Lower leg skin (tissue), 3 donors: ENCODE data around the gene CIAO3.

ENCODE experiments used
- POLR2A ChIP-seq, 2 donors: fragments of 450-650 bp; IDR thresholded peaks; one replicate each; pipeline ENCODE4 v1.6.1; 2016 to 2017; ENCODE audit warnings: antibody characterized with exemption in 2 of 2, mild to moderate bottlenecking in 1 of 2, moderate library complexity in 1 of 2
- TF ChIP-seq, protein P1 (sequence below), 3 donors: fragments of 450-650 bp; IDR thresholded peaks; one replicate each; pipeline ENCODE4 v1.5.1; 2016; ENCODE audit warnings: antibody characterized with exemption in 3 of 3, mild to moderate bottlenecking in 3 of 3, moderate library complexity in 2 of 3

DNA sequence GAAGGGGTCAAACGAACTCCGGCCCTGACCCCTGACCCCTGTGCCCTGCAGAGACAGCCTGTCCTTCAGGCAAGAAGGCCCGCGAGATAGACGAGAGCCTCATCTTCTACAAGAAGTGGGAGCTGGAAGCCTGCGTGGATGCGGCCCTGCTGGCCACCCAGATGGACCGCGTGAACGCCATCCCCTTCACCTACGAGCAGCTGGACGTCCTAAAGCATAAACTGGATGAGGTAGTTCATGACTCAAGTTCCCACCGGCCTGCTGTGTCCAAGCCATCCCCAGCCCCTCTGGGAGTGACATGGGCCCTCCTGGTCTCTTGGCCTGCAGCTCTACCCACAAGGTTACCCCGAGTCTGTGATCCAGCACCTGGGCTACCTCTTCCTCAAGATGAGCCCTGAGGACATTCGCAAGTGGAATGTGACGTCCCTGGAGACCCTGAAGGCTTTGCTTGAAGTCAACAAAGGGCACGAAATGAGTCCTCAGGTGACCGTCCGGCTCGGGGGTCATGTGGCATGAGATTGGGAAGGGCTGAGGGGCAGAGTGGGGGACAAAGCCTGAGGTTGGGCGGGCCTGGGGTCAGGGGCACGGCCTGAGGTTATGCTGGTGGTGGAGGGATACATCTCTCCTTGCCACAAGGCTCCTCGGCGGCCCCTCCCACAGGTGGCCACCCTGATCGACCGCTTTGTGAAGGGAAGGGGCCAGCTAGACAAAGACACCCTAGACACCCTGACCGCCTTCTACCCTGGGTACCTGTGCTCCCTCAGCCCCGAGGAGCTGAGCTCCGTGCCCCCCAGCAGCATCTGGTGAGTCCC, 25.4 kb upstream of the CIAO3 start:
- TF ChIP-seq, protein P1, sequence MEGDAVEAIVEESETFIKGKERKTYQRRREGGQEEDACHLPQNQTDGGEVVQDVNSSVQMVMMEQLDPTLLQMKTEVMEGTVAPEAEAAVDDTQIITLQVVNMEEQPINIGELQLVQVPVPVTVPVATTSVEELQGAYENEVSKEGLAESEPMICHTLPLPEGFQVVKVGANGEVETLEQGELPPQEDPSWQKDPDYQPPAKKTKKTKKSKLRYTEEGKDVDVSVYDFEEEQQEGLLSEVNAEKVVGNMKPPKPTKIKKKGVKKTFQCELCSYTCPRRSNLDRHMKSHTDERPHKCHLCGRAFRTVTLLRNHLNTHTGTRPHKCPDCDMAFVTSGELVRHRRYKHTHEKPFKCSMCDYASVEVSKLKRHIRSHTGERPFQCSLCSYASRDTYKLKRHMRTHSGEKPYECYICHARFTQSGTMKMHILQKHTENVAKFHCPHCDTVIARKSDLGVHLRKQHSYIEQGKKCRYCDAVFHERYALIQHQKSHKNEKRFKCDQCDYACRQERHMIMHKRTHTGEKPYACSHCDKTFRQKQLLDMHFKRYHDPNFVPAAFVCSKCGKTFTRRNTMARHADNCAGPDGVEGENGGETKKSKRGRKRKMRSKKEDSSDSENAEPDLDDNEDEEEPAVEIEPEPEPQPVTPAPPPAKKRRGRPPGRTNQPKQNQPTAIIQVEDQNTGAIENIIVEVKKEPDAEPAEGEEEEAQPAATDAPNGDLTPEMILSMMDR (IDR thresholded peaks at IDR 0.05), result no peak
- no peak for TF ChIP-seq POLR2A (IDR thresholded peaks at IDR 0.05)
